HL-60 (cell line): ENCODE data around the gene FRMD3.

Experiments
- DNase-seq, 2 experiments: peaks; one replicate each; pipeline ENCODE4 v3.0.0-alpha.2; 2010 to 2020; ENCODE audit warnings: low read depth in 1 of 2, low spot score in 1 of 2
- H3K27ac ChIP-seq: fragments of 250-450 bp; sonication (Bioruptor Pico); replicated peaks from 2 replicates; pipeline ENCODE4 v1.5.1; 2020; ENCODE audit warnings: mild to moderate bottlenecking, moderate library complexity
- H3K27me3 ChIP-seq: fragments of 250-450 bp; sonication (Bioruptor Pico); 2 replicates; pipeline ENCODE4 v1.5.1; 2021; ENCODE audit warnings: mild to moderate bottlenecking, moderate library complexity; ENCODE audit not compliant: insufficient read depth, poor library complexity, severe bottlenecking
- H3K4me3 ChIP-seq: replicated peaks from 2 replicates; pipeline ENCODE4 v1.5.1; 2011; ENCODE audit warnings: mild to moderate bottlenecking, control low read depth, low read length; ENCODE audit not compliant: insufficient read depth
- GABPA ChIP-seq: IDR thresholded peaks from 2 replicates; pipeline ENCODE4 v1.6.1; 2012; ENCODE audit warnings: low read depth
- POLR2AphosphoS5 ChIP-seq: IDR thresholded peaks from 2 replicates; pipeline ENCODE4 v1.6.1; 2012; ENCODE audit warnings: low read depth
- REST ChIP-seq: IDR thresholded peaks from 2 replicates; pipeline ENCODE4 v1.6.1; 2012; ENCODE audit warnings: low read depth; ENCODE audit not compliant: insufficient replicate concordance
- SPI1 ChIP-seq: IDR thresholded peaks from 2 replicates; pipeline ENCODE4 v1.6.1; 2012; ENCODE audit warnings: low read depth, mild to moderate bottlenecking, borderline replicate concordance
- TF ChIP-seq, protein P1 (sequence below): IDR thresholded peaks from one replicate; pipeline ENCODE4 v1.5.1; 2011; ENCODE audit warnings: low read length, control low read depth, inconsistent platforms; ENCODE audit not compliant: insufficient read depth

FRMD3 gene

DNA sequence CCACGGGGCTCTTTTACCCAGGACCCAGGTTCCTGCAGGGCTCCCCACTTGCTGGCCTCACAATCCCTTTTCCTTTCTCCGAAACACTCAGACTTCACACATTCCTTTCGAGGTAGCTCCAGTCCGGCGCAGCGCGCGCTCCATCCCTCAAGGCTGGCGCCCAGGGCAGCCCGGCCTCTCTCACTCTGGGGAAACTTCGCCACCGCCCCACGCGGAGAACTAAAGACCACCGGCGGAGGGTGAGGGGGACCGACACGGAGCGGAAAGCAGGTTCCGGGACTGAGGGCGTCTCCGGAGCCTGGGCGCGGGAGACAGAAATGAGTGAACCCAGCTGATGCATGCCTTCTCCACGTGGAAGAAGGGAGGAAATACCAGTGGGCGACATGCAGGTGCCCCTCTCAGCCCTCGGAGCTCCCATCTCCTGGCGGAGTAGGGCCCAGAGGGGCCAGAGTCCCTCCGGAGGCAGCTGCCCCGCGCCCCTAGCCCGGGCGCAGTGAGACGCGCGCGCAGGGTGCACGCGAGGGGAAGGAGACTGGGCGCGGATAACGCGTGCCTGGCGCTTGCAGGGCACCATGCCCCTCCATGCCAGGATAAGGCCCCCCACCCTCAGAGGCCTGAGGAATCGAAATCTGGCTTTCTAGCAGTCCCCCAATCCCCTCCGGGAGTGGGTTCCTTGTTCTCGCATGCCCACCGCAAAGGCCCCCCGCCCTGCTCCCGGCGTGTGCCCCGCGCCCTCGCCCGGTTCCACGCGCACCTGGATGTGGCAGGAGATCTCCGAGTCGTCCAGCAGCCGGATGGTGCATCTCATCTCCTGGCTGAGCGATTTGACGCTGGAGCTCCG lies 650 bp downstream of the FRMD3 start:
- Histone ChIP-seq H3K27me3 (no peaks in the 10 kb centered on the region), H3K4me3 (peak overlapping the region; percentile 66), H3K27ac (peak overlapping the region; percentile 28; the same call in 1 of the 2 replicates)
- DNase-seq: no peak
- TF ChIP-seq POLR2AphosphoS5 (no peak), SPI1 (no peak), REST (no peak), GABPA (no peak)
- TF ChIP-seq, protein P1, sequence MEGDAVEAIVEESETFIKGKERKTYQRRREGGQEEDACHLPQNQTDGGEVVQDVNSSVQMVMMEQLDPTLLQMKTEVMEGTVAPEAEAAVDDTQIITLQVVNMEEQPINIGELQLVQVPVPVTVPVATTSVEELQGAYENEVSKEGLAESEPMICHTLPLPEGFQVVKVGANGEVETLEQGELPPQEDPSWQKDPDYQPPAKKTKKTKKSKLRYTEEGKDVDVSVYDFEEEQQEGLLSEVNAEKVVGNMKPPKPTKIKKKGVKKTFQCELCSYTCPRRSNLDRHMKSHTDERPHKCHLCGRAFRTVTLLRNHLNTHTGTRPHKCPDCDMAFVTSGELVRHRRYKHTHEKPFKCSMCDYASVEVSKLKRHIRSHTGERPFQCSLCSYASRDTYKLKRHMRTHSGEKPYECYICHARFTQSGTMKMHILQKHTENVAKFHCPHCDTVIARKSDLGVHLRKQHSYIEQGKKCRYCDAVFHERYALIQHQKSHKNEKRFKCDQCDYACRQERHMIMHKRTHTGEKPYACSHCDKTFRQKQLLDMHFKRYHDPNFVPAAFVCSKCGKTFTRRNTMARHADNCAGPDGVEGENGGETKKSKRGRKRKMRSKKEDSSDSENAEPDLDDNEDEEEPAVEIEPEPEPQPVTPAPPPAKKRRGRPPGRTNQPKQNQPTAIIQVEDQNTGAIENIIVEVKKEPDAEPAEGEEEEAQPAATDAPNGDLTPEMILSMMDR: no peak

DNA sequence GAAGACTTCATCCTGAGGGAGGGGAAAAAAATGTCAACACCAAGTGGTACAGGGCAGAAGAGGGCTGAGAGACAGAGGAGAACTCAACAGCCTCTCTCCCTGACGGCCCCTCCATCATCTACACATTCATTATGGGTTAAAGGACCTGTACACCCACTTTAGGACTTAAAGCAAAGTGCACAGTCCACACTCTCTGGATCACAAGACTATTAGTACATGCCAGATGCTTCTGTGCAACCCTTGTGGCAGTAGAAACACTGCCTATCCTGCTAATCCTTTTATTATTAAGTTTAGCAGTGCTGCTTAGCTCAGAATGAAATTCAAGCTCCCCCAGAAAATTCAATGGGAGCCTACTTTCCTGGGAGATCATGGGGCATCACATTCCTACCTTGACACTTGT lies 1.9 kb downstream of the FRMD3 start:
- no peak for DNase-seq
- Histone ChIP-seq H3K27me3 (no peaks in the 10 kb centered on the region), H3K4me3 (no peak overlapping the region), H3K27ac (no peak overlapping the region)
- TF ChIP-seq REST (no peak), POLR2AphosphoS5 (no peak), GABPA (no peak), SPI1 (no peak)
- TF ChIP-seq, protein P1: no peak

DNA sequence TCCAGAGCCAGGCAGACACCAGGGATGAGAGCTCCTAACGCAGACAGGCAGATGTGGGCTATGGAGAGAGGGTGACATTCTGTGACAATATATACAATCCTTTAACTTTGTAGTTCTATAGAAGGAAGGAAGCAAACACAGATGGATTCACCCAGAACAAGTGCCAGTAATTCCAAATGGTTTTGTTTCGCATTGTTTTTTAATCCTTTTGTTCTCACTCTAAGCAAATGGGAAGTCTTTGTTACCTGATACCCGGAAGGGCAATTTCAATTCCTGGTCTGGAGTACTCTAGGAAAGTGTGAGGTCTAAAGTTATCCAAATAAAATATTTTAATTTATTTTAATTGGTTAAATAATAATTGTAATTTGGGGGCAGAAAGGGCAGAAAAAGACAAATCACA lies 2.5 kb downstream of the FRMD3 start:
- H3K27ac ChIP-seq: no peak overlapping the region
- DNase-seq: no peak
- H3K4me3 ChIP-seq: no peak overlapping the region
- no peaks in the 10 kb centered on the region for H3K27me3 ChIP-seq
- TF ChIP-seq GABPA (no peak), REST (no peak), POLR2AphosphoS5 (no peak), SPI1 (no peak)
- TF ChIP-seq, protein P1: no peak
